Ureter (tissue), 1 donor: ENCODE data around the gene MYO19. TPM values are rescaled to one million over a fixed set of nuclear protein-coding genes. Genes with fewer than 3 reads are reported as not detected.
"Not testable (repeated sequence)": the region's sequence is repeated elsewhere in the genome, so short reads cannot be mapped to it uniquely, and the experiment has no call there.

Source experiments
- DNase-seq: peaks from one replicate; pipeline ENCODE4 v3.0.0-alpha.2; 2020; ENCODE audit warnings: low spot score
- total RNA-seq: library from RNA; stranded (reverse); gene quantifications from one replicate; pipeline ENCODE4 v1.2.4, GENCODE V29; 2023
- donor health status: DM: yes; HTN: yes; CAD: no.

MYO19 gene
- total RNA-seq, 1 donor from 2014 or later, result 93.7 TPM

DNA sequence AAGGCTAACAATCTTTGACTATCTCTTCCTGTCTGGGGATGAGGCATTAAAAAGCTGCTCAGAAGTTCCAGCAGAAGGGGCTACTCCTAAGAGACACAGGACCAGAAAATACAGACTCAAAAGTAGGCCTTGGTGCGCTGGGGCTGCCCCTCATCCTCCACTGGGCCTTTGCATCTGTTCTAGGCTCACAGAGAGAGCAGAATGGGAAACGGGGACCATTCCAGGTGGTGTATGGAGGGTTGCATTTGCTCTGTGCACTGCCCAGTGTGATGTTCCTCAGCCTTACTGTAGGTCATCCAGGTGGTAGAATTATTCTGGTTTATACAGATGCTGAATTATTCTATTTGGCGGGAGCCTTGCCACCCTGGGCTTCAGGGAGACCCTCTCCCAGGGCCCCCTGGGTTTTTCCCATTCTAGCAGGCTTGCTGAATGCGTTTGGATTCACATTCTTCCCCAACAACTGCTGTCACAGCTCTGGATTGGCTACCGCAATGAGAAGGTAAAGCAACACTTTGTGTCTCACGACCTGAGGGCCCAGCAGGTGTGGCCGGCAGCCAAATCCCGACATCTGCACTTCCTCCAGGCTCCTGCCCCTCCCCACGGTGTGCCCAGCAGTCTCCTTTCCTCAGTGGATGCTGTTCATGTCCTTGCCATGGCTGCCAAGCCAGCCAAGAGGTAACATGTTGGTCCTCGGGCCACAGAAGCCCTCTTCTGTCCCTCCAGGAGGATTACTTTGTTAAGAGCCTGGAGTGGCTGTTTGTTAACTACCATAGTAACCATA lies 73.1 kb downstream of the MYO19 start:
- no peak for DNase-seq

DNA sequence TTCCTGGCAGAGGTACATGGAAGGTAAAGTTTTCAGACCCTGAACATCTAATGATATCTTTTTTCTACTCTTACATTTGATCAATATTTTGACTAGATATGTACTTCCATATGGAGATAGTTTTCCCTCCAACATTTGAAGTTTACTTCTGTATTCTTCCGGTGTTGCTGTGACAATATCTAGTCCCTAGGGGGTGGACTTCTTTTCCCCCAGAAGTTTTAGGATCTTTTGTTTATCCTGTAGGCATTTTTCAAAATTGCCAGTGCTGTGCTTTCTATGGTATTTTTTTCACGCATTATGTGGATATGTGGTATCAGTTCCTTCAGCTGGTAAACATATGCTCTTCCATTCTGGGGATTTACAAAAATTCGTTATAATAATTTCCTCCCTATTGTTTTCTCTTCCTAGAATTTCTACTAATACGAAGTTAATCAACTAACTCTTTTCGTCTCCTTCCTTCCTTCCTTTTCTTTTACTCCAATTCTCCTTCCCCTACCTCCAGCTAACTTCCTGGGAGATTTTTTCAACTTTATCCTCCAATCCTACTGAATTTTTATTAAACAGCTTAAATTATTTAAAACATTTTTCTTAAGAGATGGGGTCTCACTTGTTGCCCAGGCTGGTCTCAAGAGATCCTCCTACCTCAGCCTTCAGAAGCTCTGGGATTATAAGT lies 74.3 kb downstream of the MYO19 start:
- no peak for DNase-seq

GRCh38 chr17:36459601-36460000 lies 75.1 kb downstream of the MYO19 start:
- no peak for DNase-seq

DNA sequence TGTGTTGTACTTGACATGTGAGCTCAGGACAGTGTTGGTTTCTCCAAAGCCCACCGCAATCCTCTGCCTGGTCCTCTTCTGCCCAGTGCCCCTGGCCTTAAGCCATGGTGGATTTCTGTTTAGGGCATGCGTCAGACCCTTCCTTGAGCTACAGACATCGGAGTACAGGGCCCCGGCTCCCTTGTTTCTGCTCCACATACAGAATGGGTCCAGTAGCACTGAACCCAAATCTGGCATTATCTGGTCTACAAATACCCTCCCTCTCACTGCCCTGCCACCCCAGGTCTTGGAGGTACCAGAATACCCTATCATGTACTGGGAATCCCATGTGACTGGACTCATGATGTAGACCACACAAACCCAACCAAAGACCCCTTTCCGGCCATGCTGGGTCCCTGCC lies 75.6 kb downstream of the MYO19 start:
- DNase-seq, result no peak

DNA sequence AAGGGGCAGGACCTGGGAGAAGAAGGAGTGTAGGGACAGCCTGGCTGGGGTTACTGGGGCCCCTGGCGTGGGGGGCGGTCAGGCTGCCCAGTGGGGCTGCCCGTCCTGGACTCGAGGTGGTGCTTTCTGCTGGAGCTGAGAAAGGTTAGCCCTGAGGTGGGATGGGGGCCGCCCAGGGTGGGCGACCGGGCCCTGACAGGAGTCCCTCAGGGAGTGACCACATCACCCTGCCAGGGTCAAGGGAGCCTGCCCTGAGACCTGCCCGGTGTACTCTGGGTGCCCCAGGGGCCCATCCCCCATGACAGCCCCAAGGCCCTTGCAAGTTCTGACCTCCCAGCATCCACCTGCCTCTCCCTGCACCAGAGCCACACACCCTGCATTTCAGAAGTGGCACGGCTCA lies 77.0 kb downstream of the MYO19 start:
- not testable (repeated sequence) for DNase-seq

GRCh38 chr17:36452888-36453287 lies 81.8 kb downstream of the MYO19 start:
- not testable (repeated sequence) for DNase-seq

DNA sequence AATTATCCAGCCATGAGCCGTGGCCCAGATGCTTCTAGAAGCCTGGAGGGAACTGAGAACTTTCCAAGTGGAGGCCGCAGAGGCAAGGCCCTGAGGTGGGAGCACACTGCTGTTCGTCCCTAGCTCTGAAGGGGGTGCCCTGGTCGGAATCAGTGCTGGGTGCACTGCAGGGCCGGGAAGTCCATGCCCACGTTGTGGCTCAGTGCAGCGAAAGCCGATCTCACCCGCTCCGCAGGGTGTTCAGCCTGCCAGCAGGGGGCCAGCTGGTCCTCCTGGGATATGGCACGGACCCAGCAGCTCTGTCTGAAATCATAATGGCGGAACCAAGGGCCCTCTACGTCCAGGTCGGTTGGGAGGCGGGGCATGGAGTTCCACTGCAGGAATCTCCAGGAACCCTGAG lies 84.7 kb downstream of the MYO19 start:
- DNase-seq, result not testable (repeated sequence)

Other genes starting within 250 kb of the MYO19 start
- not detected for gene TBC1D3G, start 211.0 kb downstream of the MYO19 start, total RNA-seq
- gene TBC1D3H, start 146.4 kb downstream of the MYO19 start, total RNA-seq, result not detected
- gene ZNHIT3, start 48.2 kb downstream of the MYO19 start, total RNA-seq, result 28.7 TPM
- 17.2 TPM for gene PIGW, start 119 bp upstream of the MYO19 start, total RNA-seq
- 109 TPM for gene GGNBP2, start 10.1 kb upstream of the MYO19 start, total RNA-seq
- 18.2 TPM for gene DHRS11, start 57.0 kb upstream of the MYO19 start, total RNA-seq
- gene MRM1, start 66.7 kb upstream of the MYO19 start, total RNA-seq, result 13.7 TPM